GM23248 (cell line): ENCODE measurements around the gene PDIA5. TPM values are rescaled to one million over a fixed set of nuclear protein-coding genes. Genes with fewer than 3 reads are reported as not detected.

Experiments
- DNase-seq: peaks from one replicate; pipeline ENCODE4 v3.0.0-alpha.2; 2015
- H2AFZ ChIP-seq: fragments of 200-600 bp; sonication (generic); 2 replicates; pipeline ENCODE4 v1.6.1; 2016; ENCODE audit warnings: antibody characterized with exemption
- H3F3A ChIP-seq: fragments of 200-600 bp; sonication (generic); 2 replicates; pipeline ENCODE4 v1.6.1; 2016; ENCODE audit warnings: mild to moderate bottlenecking, antibody characterized with exemption, mixed run types; ENCODE audit not compliant: insufficient read depth
- H3K27ac ChIP-seq: fragments of 200-600 bp; sonication (generic); 2 replicates; pipeline ENCODE4 v1.5.1; 2016; ENCODE audit warnings: mild to moderate bottlenecking
- H3K27me3 ChIP-seq: fragments of 200-600 bp; sonication (generic); replicated peaks from 2 replicates; pipeline ENCODE4 v1.6.1; 2016; ENCODE audit warnings: mild to moderate bottlenecking; ENCODE audit not compliant: insufficient read depth
- H3K36me3 ChIP-seq: fragments of 200-600 bp; sonication (generic); 2 replicates; pipeline ENCODE4 v1.6.1; 2016; ENCODE audit warnings: low read depth, mild to moderate bottlenecking
- H3K4me1 ChIP-seq: fragments of 200-600 bp; sonication (generic); 2 replicates; pipeline ENCODE4 v1.6.1; 2016; ENCODE audit warnings: mild to moderate bottlenecking; ENCODE audit not compliant: insufficient read depth
- H3K4me2 ChIP-seq: fragments of 200-600 bp; sonication (generic); one replicate; pipeline ENCODE4 v1.6.1; 2016; ENCODE audit warnings: mild to moderate bottlenecking; ENCODE audit not compliant: unreplicated experiment
- H3K4me3 ChIP-seq: fragments of 200-600 bp; sonication (generic); 2 replicates; pipeline ENCODE4 v1.5.1; 2016; ENCODE audit warnings: mild to moderate bottlenecking
- H3K79me2 ChIP-seq: fragments of 200-600 bp; sonication (generic); 2 replicates; pipeline ENCODE4 v1.6.1; 2016; ENCODE audit warnings: mild to moderate bottlenecking; ENCODE audit not compliant: insufficient read depth
- H3K9ac ChIP-seq: fragments of 200-600 bp; sonication (generic); 2 replicates; pipeline ENCODE4 v1.6.1; 2016; ENCODE audit warnings: mild to moderate bottlenecking
- H3K9me2 ChIP-seq: fragments of 200-600 bp; sonication (generic); 2 replicates; pipeline ENCODE4 v1.6.1; 2016; ENCODE audit warnings: mixed run types, mild to moderate bottlenecking, moderate library complexity; ENCODE audit not compliant: insufficient read depth
- H3K9me3 ChIP-seq: fragments of 200-600 bp; sonication (generic); one replicate; pipeline ENCODE4 v1.6.1; 2017; ENCODE audit warnings: low read depth
- H4K20me1 ChIP-seq: fragments of 200-600 bp; sonication (generic); 2 replicates; pipeline ENCODE4 v1.6.0; 2016; ENCODE audit not compliant: insufficient read depth
- EZH2 ChIP-seq: fragments of 200-600 bp; sonication (generic); IDR thresholded peaks from 2 replicates; pipeline ENCODE4 v1.6.1; 2018; ENCODE audit warnings: antibody characterized with exemption, mild to moderate bottlenecking; ENCODE audit not compliant: insufficient read depth, poor library complexity, severe bottlenecking
- EZH2phosphoT487 ChIP-seq: fragments of 200-600 bp; sonication (generic); IDR thresholded peaks from 2 replicates; pipeline ENCODE4 v1.6.1; 2018; ENCODE audit warnings: antibody characterized with exemption, moderate library complexity, mild to moderate bottlenecking, low read depth; ENCODE audit not compliant: insufficient read depth
- WGBS, 2 experiments: methylation state at CpG; one replicate each; pipeline ENCODE4 v1.1.6; 2015 to 2017; ENCODE audit warnings: low lambda C conversion rate in 2 of 2, low coverage in 1 of 2; ENCODE audit errors: missing lambda C conversion rate in 2 of 2; 5-methylcytosine and 5-hydroxymethylcytosine counted together
- in situ Hi-C: fragments of 300-500 bp; cut with MboI; formaldehyde crosslinking; loops from 2 replicates; pipeline ENCODE4 v1.15.0; 2020
- polyA plus RNA-seq: library from polyadenylated mRNA; unstranded; fragments of >200 nt; fragmentation: Nextera tagmentation; extraction: Ambion mirVana; gene quantifications from 2 replicates; pipeline ENCODE4 v1.2.1, GENCODE V29; 2016
- total RNA-seq: library from RNA; depleted of rRNA; stranded (reverse); fragments of >200 nt; shearing (Covaris generic); gene quantifications from 2 replicates; pipeline ENCODE4 v1.2.3, GENCODE V29; 2014

The PDIA5 gene
- total and polyA plus RNA-seq, 2 experiments from 2014 or later, result 49.1 to 57.3 TPM

- no peak for DNase-seq
- peaks cover 14% of the 10 kb centered on the region; the same call in 1 of the 2 replicates for H3K36me3 ChIP-seq
Measured at GRCh38 chr3:123123716-123124616, 57.1 kb downstream of the PDIA5 start.

GRCh38 chr3:123124971-123125370 lies 58.1 kb downstream of the PDIA5 start:
- WGBS, 2 experiments, result 89 to 93% methylated on average over 7 of the region's 7 CpGs
- no peaks in the 10 kb centered on the region for H3K27me3 ChIP-seq
- no peak overlapping the region for H2AFZ ChIP-seq
- no peak overlapping the region for H3K27ac ChIP-seq
- peaks cover 6% of the 10 kb centered on the region; the same call in 1 of the 2 replicates for H3K36me3 ChIP-seq
- no peaks in the 10 kb centered on the region for H3K9me3 ChIP-seq
- no peak for TF ChIP-seq EZH2
- no peak for TF ChIP-seq EZH2phosphoT487
- no peak for DNase-seq
- peaks cover 8% of the 10 kb centered on the region; the same call in 1 of the 2 replicates for H3K79me2 ChIP-seq
- no peaks in the 10 kb centered on the region for H3K9me2 ChIP-seq
- no peak overlapping the region for H3K4me2 ChIP-seq
- no peaks in the 10 kb centered on the region for H4K20me1 ChIP-seq
- H3K4me3 ChIP-seq, result no peak overlapping the region
- H3K9ac ChIP-seq, result no peak overlapping the region
- in situ Hi-C loops, result no loop called here
- peaks cover 22% of the 10 kb centered on the region for H3F3A ChIP-seq
- H3K4me1 ChIP-seq, result peaks cover 14% of the 10 kb centered on the region

More at GRCh38 chr3:123123716-123124616, 57.1 kb downstream of the PDIA5 start:
- Histone ChIP-seq H3K4me3 (no peak overlapping the region), H2AFZ (no peak overlapping the region), H3K9me3 (no peaks in the 10 kb centered on the region), H4K20me1 (no peaks in the 10 kb centered on the region), H3K27me3 (no peaks in the 10 kb centered on the region), H3K27ac (no peak overlapping the region; the same call in 1 of the 2 replicates), H3K4me1 (peaks cover 14% of the 10 kb centered on the region), H3K79me2 (peaks cover 8% of the 10 kb centered on the region; the same call in 1 of the 2 replicates), H3K9ac (peak overlapping the region; percentile 40; the same call in 1 of the 2 replicates), H3K9me2 (no peaks in the 10 kb centered on the region), H3K4me2 (no peak overlapping the region), H3F3A (peaks cover 22% of the 10 kb centered on the region)
- WGBS, 2 experiments, result 79 to 81% methylated on average over 24 of the region's 24 CpGs
- in situ Hi-C loops, result no loop called here
- TF ChIP-seq EZH2, result no peak
- TF ChIP-seq EZH2phosphoT487, result no peak

GRCh38 chr3:123126031-123126430 lies 59.2 kb downstream of the PDIA5 start:
- Histone ChIP-seq H3K4me1 (peaks cover 14% of the 10 kb centered on the region), H3K4me3 (no peak overlapping the region), H3K9me3 (no peaks in the 10 kb centered on the region), H3K27me3 (no peaks in the 10 kb centered on the region), H3K9me2 (no peaks in the 10 kb centered on the region), H3K79me2 (peaks cover 8% of the 10 kb centered on the region; the same call in 1 of the 2 replicates), H3K4me2 (no peak overlapping the region), H3K36me3 (peaks cover 6% of the 10 kb centered on the region; the same call in 1 of the 2 replicates), H3K9ac (no peak overlapping the region), H2AFZ (no peak overlapping the region), H3F3A (peaks cover 22% of the 10 kb centered on the region), H4K20me1 (no peaks in the 10 kb centered on the region), H3K27ac (no peak overlapping the region)
- WGBS, 2 experiments, result 77 to 79% methylated on average over 7 of the region's 7 CpGs
- in situ Hi-C loops, result no loop called here
- DNase-seq, result no peak
- TF ChIP-seq EZH2phosphoT487 (no peak), EZH2 (no peak)

- Histone ChIP-seq H3K36me3 (peaks cover 6% of the 10 kb centered on the region; the same call in 1 of the 2 replicates), H3K4me1 (peaks cover 14% of the 10 kb centered on the region), H3K4me2 (no peak overlapping the region), H3K9me3 (no peaks in the 10 kb centered on the region), H3K4me3 (no peak overlapping the region), H4K20me1 (no peaks in the 10 kb centered on the region), H3F3A (peaks cover 17% of the 10 kb centered on the region), H3K27me3 (no peaks in the 10 kb centered on the region), H3K9me2 (no peaks in the 10 kb centered on the region), H3K9ac (no peak overlapping the region), H3K27ac (no peak overlapping the region), H2AFZ (no peak overlapping the region), H3K79me2 (peaks cover 8% of the 10 kb centered on the region; the same call in 1 of the 2 replicates)
- in situ Hi-C loops, result no loop called here
- no peak for DNase-seq
- TF ChIP-seq EZH2 (no peak), EZH2phosphoT487 (no peak)
- 93 to 97% methylated on average over 3 of the region's 3 CpGs for WGBS, 2 experiments
Measured at GRCh38 chr3:123126653-123127052, 59.8 kb downstream of the PDIA5 start.
